Fibroblast of lung (primary cell): ENCODE results near the gene KRT84.

ENCODE experiments used
- EZH2 ChIP-seq: IDR thresholded peaks from 2 replicates; pipeline ENCODE4 v1.5.1; 2012; ENCODE audit warnings: low read length, control low read depth, mild to moderate bottlenecking; ENCODE audit errors: missing control alignments
- TF ChIP-seq, protein P1 (sequence below), 2 donors: IDR thresholded peaks in 1 of 2; conservative IDR thresholded peaks in 1 of 2; 1 replicate in 1 of 2; 2 replicates in 1 of 2; pipeline ENCODE4 v1.5.1; 2011 to 2012; ENCODE audit warnings: low read length in 2 of 2, control low read depth in 1 of 2, inconsistent platforms in 1 of 2, low read depth in 1 of 2, mild to moderate bottlenecking in 1 of 2

DNA sequence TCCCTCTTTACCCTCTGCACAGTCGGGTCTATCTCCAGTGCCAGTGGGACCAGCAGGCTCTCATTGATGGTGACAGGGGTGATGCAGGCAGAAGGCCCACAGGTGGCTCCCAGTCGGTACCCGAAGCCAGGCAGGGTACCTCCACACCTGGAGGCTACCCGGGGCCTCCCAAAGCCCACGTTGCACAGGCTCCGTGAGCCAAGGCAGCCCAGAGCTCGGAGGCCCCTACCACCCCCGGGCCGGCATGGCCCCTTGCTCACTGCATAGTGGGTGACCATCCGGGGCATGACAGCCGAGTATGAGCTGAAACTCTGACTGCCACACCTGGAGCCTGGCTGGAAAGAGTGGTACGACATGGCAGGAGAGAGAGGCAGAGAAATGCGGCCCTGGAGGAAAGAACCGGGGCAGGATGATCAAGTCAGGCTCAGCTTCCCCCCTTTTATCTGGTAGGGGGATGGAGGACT, 20.5 kb upstream of the KRT84 start, which contains the start of gene KRT82:
- TF ChIP-seq, protein P1, sequence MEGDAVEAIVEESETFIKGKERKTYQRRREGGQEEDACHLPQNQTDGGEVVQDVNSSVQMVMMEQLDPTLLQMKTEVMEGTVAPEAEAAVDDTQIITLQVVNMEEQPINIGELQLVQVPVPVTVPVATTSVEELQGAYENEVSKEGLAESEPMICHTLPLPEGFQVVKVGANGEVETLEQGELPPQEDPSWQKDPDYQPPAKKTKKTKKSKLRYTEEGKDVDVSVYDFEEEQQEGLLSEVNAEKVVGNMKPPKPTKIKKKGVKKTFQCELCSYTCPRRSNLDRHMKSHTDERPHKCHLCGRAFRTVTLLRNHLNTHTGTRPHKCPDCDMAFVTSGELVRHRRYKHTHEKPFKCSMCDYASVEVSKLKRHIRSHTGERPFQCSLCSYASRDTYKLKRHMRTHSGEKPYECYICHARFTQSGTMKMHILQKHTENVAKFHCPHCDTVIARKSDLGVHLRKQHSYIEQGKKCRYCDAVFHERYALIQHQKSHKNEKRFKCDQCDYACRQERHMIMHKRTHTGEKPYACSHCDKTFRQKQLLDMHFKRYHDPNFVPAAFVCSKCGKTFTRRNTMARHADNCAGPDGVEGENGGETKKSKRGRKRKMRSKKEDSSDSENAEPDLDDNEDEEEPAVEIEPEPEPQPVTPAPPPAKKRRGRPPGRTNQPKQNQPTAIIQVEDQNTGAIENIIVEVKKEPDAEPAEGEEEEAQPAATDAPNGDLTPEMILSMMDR (conservative IDR thresholded peaks at IDR 0.05 in 1 of 2, IDR thresholded peaks at IDR 0.05 in 1 of 2; ENCODE audit: low read depth in 1 of 2, low read length in 2 of 2) = no peak
- no peak for TF ChIP-seq EZH2
